ENCODE data around the gene COPS7A. TPM values are rescaled to one million over a fixed set of nuclear protein-coding genes. Genes with fewer than 3 reads are reported as not detected.

Gene COPS7A
- total RNA-seq, 1 experiment from 2014 or later, result 34.2 TPM

- Histone ChIP-seq H4K8ac (replicated peaks; ENCODE audit: insufficient read length, low read depth, low read length) (no peak overlapping the region), H4K5ac (ENCODE audit: insufficient read length, low read depth, low read length) (no peak overlapping the region), H3K14ac (ENCODE audit: insufficient read depth, low read length) (0 out of 2 replicates have a peak overlapping the region, but pooled peaks have one; percentile 45), H2BK12ac (ENCODE audit: insufficient read length, low read depth, low read length) (no peak overlapping the region), H2BK20ac (ENCODE audit: low read depth, low read length, poor library complexity, severe bottlenecking) (no peak overlapping the region), H3T11ph (ENCODE audit: low read length) (no peak overlapping the region), H2AFZ (ENCODE audit: low read length) (no peak overlapping the region), H3K79me2 (ENCODE audit: insufficient read depth, low read length) (peaks cover 11% of the 10 kb centered on the region; the same call in 1 of the 2 replicates), H4K91ac (ENCODE audit: insufficient read length, low read depth, low read length) (no peak overlapping the region), H3K79me1 (ENCODE audit: insufficient read depth, low read depth, low read length, poor library complexity, severe bottlenecking) (no peaks in the 10 kb centered on the region), H3K9me3 (ENCODE audit: control insufficient read depth, low read depth, low read length) (no peaks in the 10 kb centered on the region), H3K4me1 (ENCODE audit: insufficient read depth, low read length) (peaks cover 13% of the 10 kb centered on the region), H3K27ac (ENCODE audit: insufficient read length, low read depth, low read length) (no peak overlapping the region), H3K23ac (ENCODE audit: insufficient read length, low read depth, low read length) (no peak overlapping the region), H2BK15ac (ENCODE audit: low read depth, low read length) (no peak overlapping the region), H3K18ac (ENCODE audit: insufficient read length, low read depth, low read length) (peak overlapping the region; percentile 3), H3K23me2 (ENCODE audit: insufficient read length, low read depth, low read length, poor library complexity, severe bottlenecking) (peaks cover 31% of the 10 kb centered on the region), H3K9ac (ENCODE audit: extremely low read depth, insufficient read length, low read length) (peak overlapping the region; percentile 8), H3K27me3 (ENCODE audit: insufficient read depth, low read length) (no peaks in the 10 kb centered on the region; the same call in 1 of the 2 replicates), H3K56ac (ENCODE audit: insufficient read length, low read depth, low read length) (no peak overlapping the region), H4K20me1 (ENCODE audit: control insufficient read depth, insufficient read depth, insufficient read length) (no peaks in the 10 kb centered on the region), H2BK120ac (ENCODE audit: low read depth, low read length, poor library complexity, severe bottlenecking) (no peak overlapping the region), H3K4me2 (ENCODE audit: insufficient read depth, insufficient read length, low read length) (peak overlapping the region; percentile 87), H3K4ac (ENCODE audit: low read depth, low read length) (no peak overlapping the region), H2AK5ac (ENCODE audit: insufficient read length, low read length) (no peak overlapping the region), H2BK5ac (ENCODE audit: insufficient read length, low read length) (no peak overlapping the region)
- peaks cover 23 to 32% (median 28%) of the 10 kb centered on the region in 3 experiments; a peak in 6 of 7 replicates for H3K36me3 Mint-ChIP-seq (ENCODE audit: insufficient read depth in 1 of 3, low read depth in 3 of 3)
- peak overlapping the region; percentile 82 to 92 for H3K4me3 Mint-ChIP-seq
- TF ChIP-seq, protein P1, sequence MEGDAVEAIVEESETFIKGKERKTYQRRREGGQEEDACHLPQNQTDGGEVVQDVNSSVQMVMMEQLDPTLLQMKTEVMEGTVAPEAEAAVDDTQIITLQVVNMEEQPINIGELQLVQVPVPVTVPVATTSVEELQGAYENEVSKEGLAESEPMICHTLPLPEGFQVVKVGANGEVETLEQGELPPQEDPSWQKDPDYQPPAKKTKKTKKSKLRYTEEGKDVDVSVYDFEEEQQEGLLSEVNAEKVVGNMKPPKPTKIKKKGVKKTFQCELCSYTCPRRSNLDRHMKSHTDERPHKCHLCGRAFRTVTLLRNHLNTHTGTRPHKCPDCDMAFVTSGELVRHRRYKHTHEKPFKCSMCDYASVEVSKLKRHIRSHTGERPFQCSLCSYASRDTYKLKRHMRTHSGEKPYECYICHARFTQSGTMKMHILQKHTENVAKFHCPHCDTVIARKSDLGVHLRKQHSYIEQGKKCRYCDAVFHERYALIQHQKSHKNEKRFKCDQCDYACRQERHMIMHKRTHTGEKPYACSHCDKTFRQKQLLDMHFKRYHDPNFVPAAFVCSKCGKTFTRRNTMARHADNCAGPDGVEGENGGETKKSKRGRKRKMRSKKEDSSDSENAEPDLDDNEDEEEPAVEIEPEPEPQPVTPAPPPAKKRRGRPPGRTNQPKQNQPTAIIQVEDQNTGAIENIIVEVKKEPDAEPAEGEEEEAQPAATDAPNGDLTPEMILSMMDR (conservative IDR thresholded peaks at IDR 0.05), result no peak
- H3K27me3 Mint-ChIP-seq (ENCODE audit: low read depth), result peaks cover 13% of the 10 kb centered on the region
- H3K27ac Mint-ChIP-seq, result peak overlapping the region; percentile 70 to 98 (median 95)
- DNase-seq, result no peak
- no peaks in the 10 kb centered on the region for H3K9me3 Mint-ChIP-seq
- no CpG with 5 or more reads among the region's 6 CpGs for WGBS (ENCODE audit: extremely low coverage, insufficient read length, low lambda C conversion rate)
- peaks cover 50 to 76% of the 10 kb centered on the region in 2 experiments for H3K4me1 Mint-ChIP-seq
Measured at GRCh38 chr12:6768437-6768914, 44.6 kb downstream of the COPS7A start.
